SW480 (cell line): ENCODE measurements around the gene PCDHGA5.
A peak's percentile ranks its signal among the peaks of the same experiment; 100 is the strongest.
"Not testable (repeated sequence)": the region's sequence is repeated elsewhere in the genome, so short reads cannot be mapped to it uniquely, and the experiment has no call there.

Source experiments
- DNase-seq: peaks from one replicate; pipeline ENCODE4 v3.0.0-alpha.2; 2016; ENCODE audit warnings: low spot score

Gene PCDHGA5

DNA sequence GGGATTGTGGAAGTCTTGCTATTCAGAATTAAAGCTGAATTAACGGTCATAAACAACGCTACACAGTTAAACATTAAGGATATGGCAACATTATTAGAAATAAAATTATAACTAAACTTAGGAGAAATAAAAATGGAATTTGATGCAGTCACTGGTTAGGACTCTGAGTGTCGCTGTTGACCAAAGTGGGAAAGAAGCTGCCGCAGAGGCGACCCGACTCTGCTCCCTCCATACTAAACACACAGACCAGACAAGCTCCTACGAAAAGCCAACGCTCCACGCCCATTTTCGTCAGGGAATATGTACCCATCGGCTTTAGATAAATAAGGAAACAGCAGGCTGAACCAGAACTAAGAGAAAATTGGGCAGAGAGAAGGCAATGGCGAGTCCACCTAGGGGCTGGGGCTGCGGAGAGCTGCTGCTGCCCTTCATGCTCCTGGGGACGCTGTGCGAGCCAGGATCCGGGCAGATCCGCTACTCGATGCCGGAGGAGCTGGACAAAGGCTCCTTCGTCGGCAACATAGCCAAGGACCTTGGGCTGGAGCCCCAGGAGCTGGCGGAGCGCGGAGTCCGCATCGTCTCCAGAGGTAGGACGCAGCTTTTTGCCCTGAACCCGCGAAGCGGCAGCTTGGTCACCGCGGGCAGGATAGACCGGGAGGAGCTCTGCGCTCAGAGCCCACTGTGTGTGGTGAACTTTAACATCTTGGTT is at the start of gene PCDHGA5:
Gene PCDHGA5, plus strand, starts transcription at position 211 of the 709 bp plus-strand sequence. Its CDS starts 169 bp downstream, at position 380.
- no peak for DNase-seq

DNA sequence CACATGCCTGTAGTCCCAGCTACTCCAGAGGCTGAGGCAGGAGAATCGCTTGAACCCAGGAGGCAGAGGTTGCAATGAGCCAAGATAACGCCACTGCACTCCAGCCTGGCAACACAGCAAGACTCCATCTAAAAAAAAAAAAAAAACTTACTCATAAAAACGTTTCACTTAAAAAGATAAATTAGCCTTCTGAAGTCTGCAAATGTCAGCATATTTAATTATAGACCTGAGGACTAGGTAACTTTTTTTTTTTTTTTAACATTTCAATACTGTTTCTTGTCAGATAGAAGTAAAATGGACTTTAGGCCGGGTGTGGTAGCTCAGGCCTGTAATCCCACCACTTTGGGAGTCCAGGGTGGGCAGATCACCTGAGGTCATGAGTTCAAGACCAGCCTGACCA is 47.0 kb upstream of the PCDHGA5 start:
- not testable (repeated sequence) for DNase-seq

DNA sequence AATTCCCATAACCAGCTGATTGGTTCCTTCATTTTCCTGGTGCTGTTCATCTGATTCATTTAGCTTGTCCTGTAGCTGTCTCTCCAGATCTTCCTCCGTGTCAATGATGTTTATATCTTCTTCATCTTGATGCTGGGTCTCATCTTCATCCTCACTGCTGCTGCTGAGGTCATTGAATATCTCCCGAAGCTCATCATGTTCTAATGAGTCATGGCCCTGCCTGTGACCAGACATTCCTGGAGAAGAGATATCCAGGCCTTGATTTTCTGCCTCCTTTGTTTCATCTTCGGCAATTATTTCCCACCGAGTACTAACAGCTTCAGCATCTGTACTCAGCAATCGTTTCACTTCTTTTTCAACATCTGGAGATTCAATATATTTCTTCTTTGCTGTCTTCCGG is 44.8 kb upstream of the PCDHGA5 start:
- no peak for DNase-seq

DNA sequence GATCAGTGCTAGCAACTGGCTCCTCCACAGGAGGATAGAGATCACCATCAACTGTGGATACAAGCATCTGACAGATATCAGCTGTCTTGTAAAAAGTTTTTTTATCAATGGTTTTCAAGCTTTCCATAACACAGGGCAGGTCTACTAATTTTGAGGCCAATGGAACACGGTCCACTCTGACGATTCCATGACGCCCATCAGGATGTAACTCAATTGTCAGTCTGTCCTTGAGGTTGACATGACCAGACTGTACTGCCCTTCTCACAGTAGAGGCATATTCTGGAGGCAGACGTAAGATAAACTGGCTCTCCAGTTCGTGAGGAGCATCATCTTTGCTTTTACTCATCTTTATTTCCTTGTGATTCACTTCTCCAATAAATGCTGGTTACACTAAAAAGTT is 44.3 kb upstream of the PCDHGA5 start:
- no peak for DNase-seq

DNA sequence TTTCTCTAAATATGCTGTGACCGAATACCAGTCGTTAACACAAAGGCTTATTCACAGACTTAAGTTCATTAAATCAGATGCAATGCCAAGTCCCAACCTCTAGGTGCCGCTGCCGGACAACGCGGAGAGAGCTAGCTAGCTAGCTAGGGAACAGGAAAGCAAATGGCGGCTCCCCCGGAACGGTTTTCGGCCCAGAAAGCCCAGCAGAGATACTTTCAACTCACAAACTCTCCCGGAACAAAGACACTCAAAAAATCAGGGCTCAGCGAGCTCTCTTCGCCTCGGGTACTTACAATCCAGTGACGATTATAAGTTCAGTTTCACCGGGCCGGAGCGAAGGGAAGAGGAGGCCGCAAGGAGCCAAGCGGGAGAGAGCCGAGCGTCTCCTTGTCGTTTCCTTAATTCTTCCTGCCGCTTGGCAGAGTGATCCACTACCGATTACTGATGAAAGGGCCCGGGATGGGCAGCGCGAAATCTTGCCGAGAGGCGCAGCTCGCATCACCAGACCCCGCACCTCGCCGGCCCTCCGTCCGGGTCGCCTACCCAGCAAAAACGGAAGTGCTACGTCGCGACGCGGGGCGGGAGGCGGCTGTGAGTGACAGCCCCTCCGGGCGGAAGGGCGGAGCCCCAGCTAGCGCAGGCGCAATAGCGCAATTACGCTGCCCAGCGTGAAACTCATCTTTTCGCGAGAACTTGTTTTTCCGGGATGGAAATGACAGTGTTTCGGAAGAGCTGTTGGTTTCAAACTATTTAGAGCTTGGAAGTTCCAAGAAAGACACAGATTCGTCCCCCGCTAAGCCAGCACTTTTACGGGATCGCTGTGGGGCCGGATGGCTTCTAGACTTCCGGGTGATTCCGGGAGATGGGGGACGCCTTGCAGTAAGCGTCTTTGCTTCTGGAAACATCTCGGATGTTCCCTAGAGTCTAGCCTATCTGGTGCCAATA is 43.5 kb upstream of the PCDHGA5 start, which contains the start of gene TAF7:
Gene TAF7, minus strand, starts transcription at position 560 of the 945 bp plus-strand sequence. CDS start 740 bp downstream, outside the sequence.
- peak; percentile 92 for DNase-seq

DNA sequence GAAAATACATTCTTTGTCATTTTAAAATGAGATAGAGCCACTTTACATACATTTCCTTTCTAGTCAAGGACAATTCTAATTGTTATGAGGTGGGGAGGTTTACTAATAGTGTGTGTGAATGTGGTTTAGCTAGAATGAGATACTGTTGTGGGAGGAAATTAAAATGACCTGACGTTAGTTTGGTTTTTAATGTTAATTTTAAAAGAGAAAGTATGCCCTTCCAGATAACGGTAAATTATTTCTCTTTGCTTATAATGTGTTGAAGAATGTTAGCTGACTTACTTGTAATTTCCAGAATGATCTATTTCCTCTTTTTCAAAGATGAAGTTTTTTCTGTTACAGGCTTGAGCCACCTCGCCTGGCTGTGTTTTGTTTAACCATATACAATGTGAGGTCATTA is 41.7 kb upstream of the PCDHGA5 start:
- DNase-seq, result no peak

DNA sequence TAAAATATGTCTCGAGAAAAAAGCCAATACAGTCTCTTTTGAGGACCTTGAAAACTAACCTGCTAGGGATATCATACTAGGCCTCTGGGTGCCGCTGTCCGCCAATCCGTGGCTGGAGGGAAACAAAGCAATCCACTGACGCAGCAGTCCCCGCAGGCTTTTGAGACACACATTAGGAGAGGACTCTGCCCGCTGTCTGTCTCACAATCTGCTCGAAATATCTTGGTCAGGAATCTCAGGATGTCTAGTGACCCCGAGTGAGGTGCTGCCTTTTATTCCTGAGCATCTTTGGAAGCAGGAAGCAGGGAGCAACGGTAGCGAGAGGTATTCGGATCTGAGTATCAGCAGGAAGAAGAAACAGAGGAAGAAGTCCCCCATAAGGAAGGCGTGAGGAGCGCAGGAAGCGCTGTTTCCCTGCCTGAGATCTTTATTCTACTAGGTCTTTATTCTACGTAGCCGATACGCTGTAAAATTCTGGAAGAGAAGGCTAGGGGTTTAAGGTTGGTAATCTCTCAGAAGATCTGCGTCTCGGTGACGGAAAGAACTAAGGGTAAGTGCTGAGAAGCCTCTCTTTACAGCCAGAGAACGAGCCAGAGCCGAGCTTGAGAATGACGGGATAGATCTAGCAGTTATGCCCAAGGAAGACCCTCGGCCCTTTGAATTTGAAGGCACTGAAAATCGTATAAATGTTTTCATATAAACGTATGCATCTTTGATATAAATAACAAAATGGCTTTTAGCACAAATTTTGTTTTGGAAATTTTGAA is 37.7 kb upstream of the PCDHGA5 start:
- peak; percentile 50 for DNase-seq

DNA sequence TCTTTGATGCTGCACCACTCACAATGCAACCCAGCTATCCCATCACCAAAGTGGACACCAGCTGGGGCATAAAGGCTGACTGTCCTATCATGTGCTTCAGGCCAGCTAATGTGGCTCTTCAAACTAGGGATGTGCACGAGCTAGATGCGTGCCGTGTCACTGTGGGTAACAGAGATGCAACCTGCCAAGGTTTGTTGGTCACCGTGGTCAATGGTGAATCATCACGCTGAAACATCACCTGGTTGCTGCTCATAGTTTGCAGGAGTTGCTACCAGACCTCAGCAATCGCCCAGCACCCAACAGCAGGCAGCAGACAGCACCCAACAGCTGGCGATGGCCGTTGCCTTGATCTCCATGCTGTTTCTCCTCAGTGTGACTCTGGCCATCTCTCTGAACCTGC is 35.7 kb upstream of the PCDHGA5 start:
- no peak for DNase-seq

DNA sequence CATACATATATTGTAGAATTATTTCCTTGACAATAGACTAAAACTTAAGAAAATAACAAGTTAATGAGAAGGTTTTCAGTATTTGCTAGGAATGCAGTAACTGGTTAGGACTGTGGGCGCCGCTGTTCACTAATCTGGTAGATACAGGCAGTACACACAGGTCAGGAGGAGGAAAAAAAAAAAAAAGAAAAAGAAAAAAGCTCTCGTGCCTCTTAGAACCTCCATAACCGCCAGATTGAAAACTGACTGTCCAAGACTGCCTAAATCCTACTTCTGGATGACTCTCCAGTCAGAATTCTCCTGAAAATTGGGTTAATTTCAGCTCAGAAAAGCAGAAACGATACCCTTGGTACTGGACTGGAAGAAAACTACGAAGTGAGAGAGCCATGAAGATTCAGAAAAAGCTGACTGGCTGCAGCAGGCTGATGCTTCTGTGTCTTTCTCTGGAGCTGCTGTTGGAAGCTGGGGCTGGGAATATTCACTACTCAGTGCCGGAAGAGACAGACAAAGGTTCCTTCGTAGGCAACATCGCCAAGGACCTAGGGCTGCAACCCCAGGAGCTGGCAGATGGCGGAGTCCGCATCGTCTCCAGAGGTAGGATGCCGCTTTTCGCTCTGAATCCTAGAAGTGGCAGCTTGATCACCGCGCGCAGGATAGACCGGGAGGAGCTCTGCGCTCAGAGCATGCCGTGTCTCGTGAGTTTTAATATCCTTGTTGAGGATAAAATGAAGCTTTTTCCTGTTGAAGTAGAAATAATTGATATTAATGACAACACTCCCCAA is 33.5 kb upstream of the PCDHGA5 start, which contains the start of gene PCDHGA1:
Gene PCDHGA1, plus strand, starts transcription at position 216 of the 782 bp plus-strand sequence.
- no peak for DNase-seq

DNA sequence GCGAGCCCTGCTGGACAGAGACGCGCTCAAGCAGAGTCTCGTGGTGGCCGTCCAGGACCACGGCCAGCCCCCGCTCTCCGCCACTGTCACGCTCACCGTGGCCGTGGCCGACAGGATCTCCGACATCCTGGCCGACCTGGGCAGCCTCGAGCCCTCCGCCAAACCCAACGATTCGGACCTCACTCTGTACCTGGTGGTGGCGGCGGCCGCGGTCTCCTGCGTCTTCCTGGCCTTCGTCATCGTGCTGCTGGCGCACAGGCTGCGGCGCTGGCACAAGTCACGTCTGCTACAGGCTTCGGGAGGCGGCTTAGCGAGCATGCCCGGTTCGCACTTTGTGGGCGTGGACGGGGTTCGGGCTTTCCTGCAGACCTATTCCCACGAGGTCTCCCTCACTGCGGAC is 31.4 kb upstream of the PCDHGA5 start:
- not testable (repeated sequence) for DNase-seq

DNA sequence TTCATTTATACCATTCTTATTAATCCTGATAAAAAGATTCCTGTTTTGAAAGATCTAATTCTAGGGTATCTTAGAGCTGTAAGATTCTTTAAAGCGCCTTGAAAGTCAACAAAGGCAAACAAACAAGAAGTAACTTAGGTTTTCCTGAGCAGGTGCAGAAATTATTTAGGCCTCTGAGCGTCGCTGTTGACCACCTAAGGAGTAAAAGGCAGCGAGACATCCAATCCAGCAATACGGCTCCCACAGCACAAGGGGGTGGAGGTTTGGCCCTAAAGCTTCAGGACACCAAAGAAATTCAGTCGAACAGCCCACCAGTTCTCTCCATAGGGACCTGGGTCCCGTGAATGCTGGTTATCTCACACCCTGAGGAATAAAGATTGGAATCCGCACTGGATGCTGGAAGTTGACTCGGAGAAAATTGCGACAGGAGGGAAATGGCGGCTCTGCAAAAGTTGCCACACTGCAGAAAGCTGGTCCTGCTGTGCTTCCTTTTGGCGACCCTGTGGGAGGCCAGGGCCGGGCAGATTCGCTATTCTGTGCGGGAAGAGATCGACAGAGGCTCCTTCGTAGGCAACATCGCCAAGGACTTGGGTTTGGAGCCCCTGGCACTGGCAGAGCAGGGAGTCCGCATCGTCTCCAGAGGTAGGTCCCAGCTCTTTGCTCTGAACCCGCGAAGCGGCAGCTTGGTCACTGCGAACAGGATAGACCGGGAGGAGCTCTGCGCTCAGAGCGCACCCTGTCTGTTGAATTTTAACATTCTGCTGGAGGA is 25.2 kb upstream of the PCDHGA5 start, which contains the start of gene PCDHGA2:
Gene PCDHGA2, plus strand, starts transcription at position 223 of the 769 bp plus-strand sequence.
- no peak for DNase-seq

DNA sequence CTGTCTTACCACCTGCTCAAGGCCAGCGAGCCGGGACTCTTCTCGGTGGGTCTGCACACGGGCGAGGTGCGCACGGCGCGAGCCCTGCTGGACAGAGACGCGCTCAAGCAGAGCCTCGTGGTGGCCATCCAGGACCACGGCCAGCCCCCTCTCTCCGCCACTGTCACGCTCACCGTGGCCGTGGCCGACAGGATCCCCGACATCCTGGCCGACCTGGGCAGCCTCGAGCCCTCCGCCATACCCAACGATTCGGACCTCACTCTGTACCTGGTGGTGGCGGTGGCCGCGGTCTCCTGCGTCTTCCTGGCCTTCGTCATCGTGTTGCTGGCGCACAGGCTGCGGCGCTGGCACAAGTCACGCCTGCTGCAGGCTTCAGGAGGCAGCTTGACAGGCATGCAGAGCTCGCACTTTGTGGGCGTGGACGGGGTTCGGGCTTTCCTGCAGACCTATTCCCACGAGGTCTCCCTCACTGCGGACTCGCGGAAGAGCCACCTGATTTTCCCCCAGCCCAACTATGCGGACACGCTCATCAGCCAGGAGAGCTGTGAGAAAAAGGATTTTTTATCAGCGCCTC is 23.1 kb upstream of the PCDHGA5 start:
- not testable (repeated sequence) for DNase-seq

DNA sequence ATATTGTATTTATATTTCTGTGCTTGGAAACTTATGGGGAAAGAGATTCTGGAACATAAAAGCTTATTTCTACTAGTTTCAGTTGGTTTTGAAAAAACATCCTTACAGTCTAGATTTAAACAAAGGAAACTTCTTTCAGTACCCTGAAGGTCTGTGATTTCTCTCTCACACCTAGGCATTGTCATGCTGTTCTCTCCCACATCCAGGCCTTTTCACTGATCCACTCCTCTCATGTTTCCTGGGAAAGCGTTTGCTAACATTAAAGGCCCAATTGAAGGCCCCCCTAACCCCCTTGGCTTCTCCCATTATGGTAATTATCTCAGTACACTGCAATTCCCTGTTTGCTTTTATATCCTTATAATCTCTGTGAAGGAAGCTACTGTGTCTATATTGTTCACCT is 21.2 kb upstream of the PCDHGA5 start:
- DNase-seq, result no peak

DNA sequence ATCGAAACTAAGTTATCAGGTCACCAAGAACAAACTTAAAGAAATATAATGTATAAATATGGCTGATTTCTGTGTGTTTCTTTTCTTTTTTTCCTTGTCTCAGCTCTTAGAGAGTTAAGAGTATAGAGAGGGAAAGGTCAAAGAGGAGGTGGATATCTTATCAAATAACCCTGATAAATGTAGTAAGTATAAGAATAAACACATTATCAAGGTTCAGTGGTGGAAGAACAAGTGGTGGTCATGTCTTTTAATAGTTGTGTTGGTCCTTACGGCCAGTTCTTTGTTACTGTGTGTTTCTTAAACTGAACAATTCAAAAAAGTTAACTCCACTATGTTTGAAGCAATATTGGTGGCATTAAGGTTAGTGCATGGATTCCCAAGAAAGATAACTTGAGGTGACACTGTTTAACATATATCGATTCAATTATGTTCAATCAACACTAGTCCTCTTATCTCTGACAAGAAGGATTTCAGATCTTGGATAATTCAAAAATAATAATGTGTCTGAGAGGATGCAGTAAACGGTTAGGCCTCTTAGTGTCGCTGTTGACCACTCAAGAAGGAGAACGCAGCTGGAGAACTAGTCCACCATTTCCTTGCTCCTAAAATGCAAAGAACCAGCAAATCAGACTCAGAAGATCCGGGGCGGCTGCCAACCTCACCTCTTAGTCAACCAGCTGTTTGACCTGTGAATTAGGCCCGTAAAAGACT is 20.6 kb upstream of the PCDHGA5 start, which contains the start of gene PCDHGA3:
Gene PCDHGA3, plus strand, starts transcription at position 588 of the 711 bp plus-strand sequence. CDS start 205 bp downstream, outside the sequence.
- no peak for DNase-seq

DNA sequence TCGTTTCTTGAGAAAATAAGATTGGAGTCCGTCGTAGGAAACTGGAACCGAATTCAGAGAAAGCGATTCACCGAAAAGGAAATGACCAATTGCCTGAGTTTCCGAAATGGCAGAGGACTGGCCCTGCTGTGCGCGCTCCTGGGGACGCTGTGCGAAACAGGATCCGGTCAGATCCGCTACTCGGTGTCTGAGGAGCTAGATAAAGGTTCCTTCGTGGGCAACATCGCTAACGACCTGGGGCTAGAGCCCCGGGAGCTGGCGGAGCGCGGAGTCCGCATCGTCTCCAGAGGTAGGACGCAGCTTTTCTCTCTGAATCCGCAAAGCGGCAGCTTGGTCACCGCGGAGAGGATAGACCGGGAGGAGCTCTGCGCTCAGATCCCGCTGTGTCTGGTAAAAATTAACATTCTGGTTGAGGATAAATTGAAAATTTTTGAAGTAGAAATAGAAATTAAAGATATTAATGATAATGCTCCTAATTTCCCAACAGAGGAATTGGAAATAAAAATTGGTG is 20.0 kb upstream of the PCDHGA5 start:
- DNase-seq, result no peak

DNA sequence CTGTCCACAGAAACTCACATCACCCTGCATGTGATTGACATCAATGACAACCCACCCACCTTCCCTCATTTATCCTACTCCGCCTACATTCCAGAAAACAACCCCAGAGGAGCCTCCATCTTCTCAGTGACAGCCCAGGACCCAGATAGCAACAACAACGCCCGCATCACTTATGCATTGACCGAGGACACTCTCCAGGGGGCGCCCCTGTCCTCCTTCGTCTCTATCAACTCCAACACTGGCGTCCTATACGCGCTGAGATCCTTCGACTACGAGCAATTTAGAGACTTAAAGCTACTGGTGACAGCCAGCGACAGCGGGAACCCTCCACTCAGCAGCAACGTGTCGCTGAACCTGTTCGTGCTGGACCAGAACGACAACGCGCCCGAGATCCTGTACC is 18.6 kb upstream of the PCDHGA5 start:
- DNase-seq, result no peak

DNA sequence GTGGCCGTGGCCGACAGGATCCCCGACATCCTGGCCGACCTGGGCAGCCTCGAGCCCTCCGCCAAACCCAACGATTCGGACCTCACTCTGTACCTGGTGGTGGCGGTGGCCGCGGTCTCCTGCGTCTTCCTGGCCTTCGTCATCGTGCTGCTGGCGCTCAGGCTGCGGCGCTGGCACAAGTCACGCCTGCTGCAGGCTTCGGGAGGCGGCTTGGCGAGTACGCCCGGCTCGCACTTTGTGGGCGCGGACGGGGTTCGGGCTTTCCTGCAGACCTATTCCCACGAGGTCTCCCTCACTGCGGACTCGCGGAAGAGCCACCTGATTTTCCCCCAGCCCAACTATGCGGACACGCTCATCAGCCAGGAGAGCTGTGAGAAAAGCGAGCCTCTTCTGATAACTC is 17.9 kb upstream of the PCDHGA5 start:
- DNase-seq, result not testable (repeated sequence)

DNA sequence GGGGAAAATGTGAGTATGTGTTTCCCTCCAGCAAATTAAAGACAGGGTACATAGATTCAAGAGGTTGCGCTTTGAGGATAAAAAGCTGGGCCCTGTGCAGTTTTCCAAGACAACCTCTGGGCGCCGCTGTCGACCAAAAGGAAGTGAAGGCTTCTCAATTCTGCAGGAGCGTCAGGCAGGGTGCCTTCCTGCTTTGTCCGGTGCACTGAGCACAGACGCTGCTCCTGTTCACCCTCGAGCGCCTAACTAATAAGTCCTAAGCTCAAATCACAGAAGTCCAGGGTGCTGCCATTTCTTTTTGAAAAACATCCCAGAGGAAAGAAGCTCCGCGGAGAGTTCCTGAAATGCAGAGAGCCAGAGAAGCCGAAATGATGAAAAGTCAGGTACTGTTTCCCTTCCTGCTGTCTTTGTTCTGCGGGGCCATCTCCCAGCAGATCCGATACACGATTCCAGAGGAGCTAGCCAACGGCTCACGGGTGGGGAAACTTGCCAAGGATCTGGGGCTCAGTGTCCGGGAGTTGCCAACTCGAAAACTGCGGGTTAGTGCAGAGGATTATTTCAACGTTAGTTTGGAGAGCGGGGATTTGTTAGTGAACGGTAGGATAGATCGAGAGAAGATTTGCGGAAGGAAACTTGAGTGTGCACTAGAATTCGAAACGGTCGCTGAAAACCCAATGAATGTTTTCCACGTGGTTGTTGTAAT is 13.9 kb upstream of the PCDHGA5 start, which contains the start of gene PCDHGB1:
Gene PCDHGB1, plus strand, starts transcription at position 183 of the 703 bp plus-strand sequence. Its CDS starts 162 bp downstream, at position 345.
- peak; percentile 21 for DNase-seq
